Small intestine (tissue), 7 donors: Measurements from ENCODE around the gene CELSR2. TPM values are rescaled to one million over a fixed set of nuclear protein-coding genes. Genes with fewer than 3 reads are reported as not detected.

Experiments used
- DNase-seq, 2 donors: peaks; one replicate each; pipeline versions ENCODE4 v3.0.0 to v3.0.0-alpha.2; 2013
- FAIRE-seq: peaks from 2 replicates; lab custom pipeline; 2012; peaks lifted over from hg19 to GRCh38; lab: Jason Lieb, UNC
- H3K27ac ChIP-seq, 3 donors: one replicate each; pipeline ENCODE4 v1.5.1; 2013; ENCODE audit warnings: low read length in 2 of 3, mild to moderate bottlenecking in 2 of 3, control low read depth in 1 of 3, inconsistent platforms in 1 of 3, low read depth in 1 of 3, moderate library complexity in 1 of 3
- H3K27me3 ChIP-seq, 3 donors: one replicate each; pipeline ENCODE4 v1.6.1; 2013; ENCODE audit warnings: low read length in 3 of 3, inconsistent platforms in 1 of 3; ENCODE audit not compliant: control insufficient read depth in 3 of 3, insufficient read depth in 3 of 3
- H3K36me3 ChIP-seq, 3 donors: one replicate each; pipeline ENCODE4 v1.6.1; 2013; ENCODE audit warnings: low read length in 3 of 3, inconsistent platforms in 1 of 3, low read depth in 1 of 3, mild to moderate bottlenecking in 1 of 3, moderate library complexity in 1 of 3; ENCODE audit not compliant: control insufficient read depth in 3 of 3, insufficient read depth in 2 of 3
- H3K4me1 ChIP-seq, 3 donors: one replicate each; pipeline ENCODE4 v1.6.1; 2013; ENCODE audit warnings: low read length in 2 of 3, inconsistent platforms in 1 of 3, low read depth in 1 of 3, mild to moderate bottlenecking in 1 of 3, moderate library complexity in 1 of 3; ENCODE audit not compliant: control insufficient read depth in 3 of 3, insufficient read depth in 2 of 3
- H3K4me3 ChIP-seq, 3 donors: one replicate each; pipeline ENCODE4 v1.5.1; 2013; ENCODE audit warnings: low read length in 3 of 3, control low read depth in 1 of 3, inconsistent platforms in 1 of 3, low read depth in 1 of 3, mild to moderate bottlenecking in 1 of 3, moderate library complexity in 1 of 3
- H3K9me3 ChIP-seq, 2 donors: one replicate each; pipeline ENCODE4 v1.6.1; 2013; ENCODE audit warnings: low read depth in 1 of 2, low read length in 1 of 2; ENCODE audit not compliant: control insufficient read depth in 2 of 2, insufficient read depth in 1 of 2
- WGBS, 3 donors: extraction: QIAGEN DNeasy Blood & Tissue Kit; methylation state at CpG; one replicate each; pipeline ENCODE4 v1.1.7; 2013; 5-methylcytosine and 5-hydroxymethylcytosine counted together
- polyA plus RNA-seq, 4 donors: library from polyadenylated mRNA; stranded (reverse) in 3 of 4; unstranded in 1 of 4; fragments of 200-250 nt in 3 of 4; fragments of 120-200 nt in 1 of 4; gene quantifications; one replicate each; pipeline versions ENCODE4 v1.2.1 to v1.2.3, GENCODE V29; 2013
- donor health status: healthy with polysubstance abuse.
- donor health status: control.
- donor health status: control.
- donor health status: Bipolar disorder and iron deficiency.
- donor health status: healthy.

CELSR2 gene
- polyA plus RNA-seq, 4 donors = under 0.01 to 7.9 (median 1.5) TPM

DNA sequence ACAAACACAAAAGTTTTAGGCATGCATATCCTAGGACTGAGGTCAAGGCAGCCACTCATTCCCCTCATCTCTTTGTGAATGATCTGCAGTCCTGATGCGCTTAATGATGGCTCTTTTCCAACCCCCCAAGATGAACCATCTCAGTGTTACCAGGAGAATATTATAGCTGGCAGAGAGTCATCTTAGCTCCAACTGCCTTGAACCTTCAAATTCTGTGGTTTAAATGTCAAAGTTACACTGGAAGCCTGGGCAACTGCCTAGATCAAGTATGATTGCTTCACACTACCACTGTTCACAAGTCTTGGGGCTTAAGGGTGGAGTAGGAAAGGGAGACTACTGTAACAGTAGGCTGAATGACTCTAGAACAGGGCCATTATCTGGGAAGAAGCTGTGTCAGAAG is 65.5 kb downstream of the CELSR2 start:
- Histone ChIP-seq H3K36me3 (peaks cover 5 to 58% (median 7%) of the 10 kb centered on the region in 3 donors), H3K27me3 (no peaks in the 10 kb centered on the region), H3K4me3 (no peak overlapping the region), H3K27ac (no peak overlapping the region), H3K9me3 (no peaks in the 10 kb centered on the region), H3K4me1 (peaks cover 0 to 2% (median 1%) of the 10 kb centered on the region in 3 donors)
- no peak for DNase-seq
- 98 to 100% (median 100%) methylated on average over 1 of the region's 1 CpG for WGBS, 3 donors
- FAIRE-seq = no peak

- Histone ChIP-seq H3K36me3 (peaks cover 5 to 59% (median 7%) of the 10 kb centered on the region in 3 donors), H3K27ac (no peak overlapping the region), H3K27me3 (no peaks in the 10 kb centered on the region), H3K4me1 (peaks cover 0 to 2% (median 0%) of the 10 kb centered on the region in 3 donors), H3K4me3 (no peak overlapping the region), H3K9me3 (no peaks in the 10 kb centered on the region)
- FAIRE-seq (no peak), DNase-seq (no peak)
- WGBS, 3 donors = 83 to 93% (median 86%) methylated on average over 4 of the region's 4 CpGs
These were observed 65.9 kb downstream of the CELSR2 start for GRCh38 chr1:109315288-109315687.

DNA sequence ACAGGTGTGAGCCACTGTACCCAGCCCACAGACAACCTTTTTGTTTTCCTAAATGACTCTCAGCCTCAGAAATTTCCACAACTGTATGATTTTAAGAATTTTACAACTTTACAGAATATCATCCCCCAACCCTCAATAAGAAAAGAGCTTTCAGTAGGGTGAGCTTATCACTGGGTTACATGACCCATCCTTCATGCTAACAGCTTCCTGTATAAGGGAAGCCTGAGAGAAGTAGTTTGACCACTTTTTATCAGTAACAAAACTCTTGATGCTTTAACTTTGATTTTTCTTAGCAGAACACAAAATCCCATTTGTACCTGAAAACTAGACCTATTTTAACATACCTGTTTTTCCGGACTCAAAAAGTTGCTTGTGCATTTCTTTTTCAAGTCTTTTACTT is 67.2 kb downstream of the CELSR2 start:
- WGBS, 3 donors = 95 to 100% (median 97%) methylated on average over 1 of the region's 1 CpG
- peaks cover 5 to 60% (median 9%) of the 10 kb centered on the region in 3 donors for H3K36me3 ChIP-seq

DNA sequence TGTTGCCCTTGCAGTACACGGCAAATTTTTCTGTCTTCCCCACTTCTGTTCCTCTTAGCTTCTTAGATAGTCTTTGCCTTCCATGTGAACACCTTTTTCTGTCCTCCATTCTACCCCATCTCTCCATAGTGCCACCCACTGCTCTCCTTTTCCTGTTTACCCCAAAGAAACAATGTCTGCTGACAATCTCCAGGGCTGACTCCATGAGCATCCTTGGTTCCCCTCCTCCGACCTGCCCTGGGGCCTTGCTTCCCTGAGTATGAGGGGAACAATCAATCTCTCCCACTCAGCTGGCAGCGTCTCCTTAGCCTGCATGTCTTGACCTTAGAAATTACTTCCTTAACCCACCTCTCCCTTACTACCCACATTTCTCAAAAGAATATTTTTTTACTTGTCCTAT is 69.8 kb downstream of the CELSR2 start:
- Histone ChIP-seq H3K9me3 (no peaks in the 10 kb centered on the region), H3K36me3 (peaks cover 5 to 73% (median 10%) of the 10 kb centered on the region in 3 donors), H3K27ac (no peak overlapping the region), H3K4me3 (no peak overlapping the region), H3K27me3 (no peaks in the 10 kb centered on the region), H3K4me1 (no peaks in the 10 kb centered on the region)
- DNase-seq (no peak), FAIRE-seq (no peak)
- WGBS, 3 donors = 87 to 94% (median 90%) methylated on average over 3 of the region's 3 CpGs

More for the DNA sequence above, 67.2 kb downstream of the CELSR2 start:
- DNase-seq (no peak), FAIRE-seq (no peak)
- Histone ChIP-seq H3K27ac (no peak overlapping the region), H3K9me3 (no peaks in the 10 kb centered on the region), H3K4me3 (no peak overlapping the region), H3K27me3 (no peaks in the 10 kb centered on the region), H3K4me1 (peaks cover 0 to 2% (median 0%) of the 10 kb centered on the region in 3 donors)

DNA sequence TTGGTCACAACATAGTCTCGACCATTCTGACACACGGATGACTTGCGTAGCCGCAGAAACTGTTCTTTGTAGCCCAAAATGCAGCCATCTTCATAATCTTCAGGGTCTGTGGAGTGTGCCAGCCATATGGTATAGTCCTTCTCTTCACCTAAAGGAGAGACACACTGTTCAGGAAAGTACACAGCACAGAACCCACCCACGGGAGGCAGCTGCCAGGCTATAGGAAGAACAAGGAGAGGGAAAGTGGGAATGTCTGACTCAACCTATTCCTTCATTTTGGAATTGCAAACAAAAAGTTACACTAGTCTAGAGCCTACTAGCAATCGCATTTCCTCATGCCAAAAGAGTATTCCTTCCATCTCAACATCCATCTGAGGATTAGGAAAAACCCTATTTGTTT is 73.6 kb downstream of the CELSR2 start:
- FAIRE-seq (no peak), DNase-seq (no peak)
- Histone ChIP-seq H3K36me3 (peaks cover 0 to 68% (median 16%) of the 10 kb centered on the region in 3 donors), H3K9me3 (no peaks in the 10 kb centered on the region), H3K27ac (no peak overlapping the region), H3K4me3 (no peak overlapping the region), H3K27me3 (no peaks in the 10 kb centered on the region), H3K4me1 (no peaks in the 10 kb centered on the region)
- 89 to 98% (median 93%) methylated on average over 6 of the region's 6 CpGs for WGBS, 3 donors

Other genes with a start within 250 kb of the CELSR2 start
- gene WDR47, start 207.4 kb upstream of the CELSR2 start, polyA plus RNA-seq = 1 to 10 TPM; 2.7 to 5.0 (median 4.4) TPM
- 10 to 100 TPM; 34.9 to 49.2 (median 39.2) TPM for gene TAF13, start 173.5 kb upstream of the CELSR2 start, polyA plus RNA-seq
- 10 to 100 TPM; 11.4 to 32.7 (median 17.1) TPM for gene TMEM167B, start 158.8 kb upstream of the CELSR2 start, polyA plus RNA-seq
- 10 to 100 TPM in 2 of 4 donors, 1 to 10 TPM in 2; 3.8 to 75.3 (median 35.4) TPM for gene ELAPOR1, start 135.4 kb upstream of the CELSR2 start, polyA plus RNA-seq
- 100 to 1,000 TPM in 3 of 4 donors, 10 to 100 TPM in 1; 99.1 to 190 (median 133) TPM for gene SARS1, start 35.6 kb upstream of the CELSR2 start, polyA plus RNA-seq
- gene PSRC1, start 33.6 kb downstream of the CELSR2 start, polyA plus RNA-seq = 10 to 100 TPM in 2 of 4 donors, 1 to 10 TPM in 1, under 1 TPM in 1; 0.67 to 15.5 (median 8.0) TPM
- gene MYBPHL, start 57.5 kb downstream of the CELSR2 start, polyA plus RNA-seq = 10 to 100 TPM in 1 of 4 donors, under 1 TPM in 1, not detected in 2; 0.16 to 24.1 TPM
- gene SORT1, start 148.4 kb downstream of the CELSR2 start, polyA plus RNA-seq = 10 to 100 TPM in 3 of 4 donors, 1 to 10 TPM in 1; 7.0 to 51.5 (median 23.6) TPM
- gene PSMA5, start 176.9 kb downstream of the CELSR2 start, polyA plus RNA-seq = 100 to 1,000 TPM in 3 of 4 donors, 10 to 100 TPM in 1; 99.3 to 113 (median 104) TPM
- gene SYPL2, start 217.0 kb downstream of the CELSR2 start, polyA plus RNA-seq = under 1 TPM in 2 of 4 donors, not detected in 2; 0.65 to 0.67 TPM
- gene ATXN7L2, start 234.4 kb downstream of the CELSR2 start, polyA plus RNA-seq = 1 to 10 TPM; 4.8 to 8.9 (median 6.2) TPM
- gene CYB561D1, start 244.6 kb downstream of the CELSR2 start, polyA plus RNA-seq = 1 to 10 TPM; 5.1 to 8.6 (median 7.2) TPM